GM11168 (cell line): ENCODE results near the gene UEVLD.
"Not testable (repeated sequence)": the region's sequence is repeated elsewhere in the genome, so short reads cannot be mapped to it uniquely, and the experiment has no call there.

Source experiments
- in situ Hi-C: fragments of 300-500 bp; cut with MboI; formaldehyde crosslinking; loops from one replicate; pipeline ENCODE4 v1.12.0; 2022; ENCODE audit warnings: low sequenced_read_pairs; ENCODE audit not compliant: unreplicated experiment

UEVLD gene

GRCh38 chr11:18594088-18594487 lies 5.6 kb upstream of the UEVLD start:
- in situ Hi-C loops, result not testable (repeated sequence)

DNA sequence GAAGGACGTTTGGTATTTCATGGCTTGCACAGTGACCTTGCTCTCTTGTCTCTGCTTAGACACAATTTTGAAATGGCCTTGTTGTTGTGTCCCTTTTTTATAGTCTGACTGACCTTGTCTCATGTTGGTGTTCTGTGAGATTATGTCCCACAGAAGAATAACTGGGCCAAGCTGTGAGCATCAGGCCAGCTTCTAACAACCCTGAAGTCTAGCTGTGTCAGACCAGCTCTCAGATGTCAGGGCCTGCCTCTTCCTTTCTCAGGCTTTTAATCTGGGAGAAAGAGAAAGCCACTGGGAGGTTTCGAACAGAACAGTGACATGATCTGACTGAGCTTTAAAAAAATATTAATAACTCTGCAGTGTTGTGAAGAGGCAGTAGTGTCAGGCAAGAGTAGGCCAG lies 2.0 kb upstream of the UEVLD start:
- in situ Hi-C loops, result no loop called here

GRCh38 chr11:18581825-18582224 lies 6.7 kb downstream of the UEVLD start:
- in situ Hi-C loops, result no loop called here

DNA sequence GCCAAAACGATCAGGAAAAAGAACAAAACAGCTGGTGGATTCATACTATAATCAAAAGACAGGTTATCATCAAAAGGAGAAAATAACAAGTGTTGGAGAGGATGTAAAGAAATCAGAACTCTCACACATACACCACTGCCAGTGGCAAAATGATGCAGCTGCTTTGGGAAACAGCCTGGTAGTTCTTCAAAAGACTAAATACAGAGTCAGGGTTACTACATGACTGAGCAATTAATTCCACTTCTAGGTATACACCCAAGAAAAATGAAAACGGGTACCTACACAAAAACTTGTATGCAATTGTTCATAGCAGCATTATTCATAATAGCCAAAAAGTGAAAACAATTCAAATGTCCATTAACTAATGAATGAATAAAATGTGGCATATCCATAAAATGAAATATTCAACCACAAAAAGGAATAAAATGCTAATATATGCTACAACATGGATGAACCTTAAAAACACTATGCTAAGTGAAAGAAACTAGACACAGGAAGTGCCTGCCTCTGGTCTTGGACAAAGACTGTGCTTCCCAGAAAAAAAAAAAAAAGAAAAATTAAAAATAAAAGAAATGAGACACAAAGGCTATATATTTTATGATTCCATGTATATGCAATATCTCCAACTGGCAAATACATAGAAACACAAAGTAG lies 8.3 kb downstream of the UEVLD start:
- in situ Hi-C loops, result no loop called here

DNA sequence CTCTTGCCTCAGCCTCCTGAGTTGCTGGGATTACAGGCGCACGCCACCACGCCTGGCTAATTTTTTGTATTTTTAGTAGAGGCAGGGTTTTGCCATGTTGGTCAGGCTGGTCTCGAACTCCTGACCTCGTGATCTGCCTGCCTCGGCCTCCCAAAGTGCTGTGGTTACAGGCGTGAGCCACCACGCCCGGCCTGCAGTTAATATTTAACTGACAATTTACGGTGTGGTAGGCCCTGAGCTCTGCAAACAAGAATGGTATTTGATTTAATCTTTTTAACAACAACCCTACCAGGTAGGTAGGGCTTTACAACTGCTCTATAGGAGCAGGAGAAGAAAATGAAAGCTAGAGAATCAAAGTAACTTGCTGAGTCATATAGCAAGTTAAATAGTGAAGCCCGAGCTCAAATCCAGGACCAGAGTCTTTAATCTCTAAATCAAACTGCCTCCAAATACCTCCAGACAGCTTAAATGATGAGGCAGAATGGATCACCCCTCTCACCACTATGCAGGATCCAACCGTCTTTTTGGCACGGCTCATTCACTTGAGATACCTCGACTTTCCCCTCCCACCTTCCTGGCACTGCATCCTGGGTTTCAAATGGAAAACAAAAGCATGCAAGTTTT lies 9.4 kb downstream of the UEVLD start:
- in situ Hi-C loops, result no loop called here

DNA sequence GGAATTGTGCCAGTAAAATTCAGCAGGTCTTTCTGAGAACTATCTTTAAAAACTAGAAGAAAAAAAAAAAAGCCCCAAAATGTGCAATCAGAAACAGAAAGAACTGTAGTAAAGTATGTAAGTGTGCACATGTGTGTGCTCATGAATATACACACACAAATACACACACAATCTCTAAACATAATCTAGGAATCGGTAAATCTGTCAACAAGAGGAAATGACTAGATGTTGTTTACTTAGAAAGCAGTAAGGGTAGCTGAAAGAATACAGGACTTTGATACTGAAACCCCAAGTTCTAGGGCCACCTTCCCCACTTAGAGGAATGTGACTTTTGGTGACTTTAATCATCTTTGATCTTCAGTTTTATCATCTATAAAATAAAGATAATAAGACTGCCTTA lies 13.2 kb downstream of the UEVLD start:
- in situ Hi-C loops, result no loop called here

DNA sequence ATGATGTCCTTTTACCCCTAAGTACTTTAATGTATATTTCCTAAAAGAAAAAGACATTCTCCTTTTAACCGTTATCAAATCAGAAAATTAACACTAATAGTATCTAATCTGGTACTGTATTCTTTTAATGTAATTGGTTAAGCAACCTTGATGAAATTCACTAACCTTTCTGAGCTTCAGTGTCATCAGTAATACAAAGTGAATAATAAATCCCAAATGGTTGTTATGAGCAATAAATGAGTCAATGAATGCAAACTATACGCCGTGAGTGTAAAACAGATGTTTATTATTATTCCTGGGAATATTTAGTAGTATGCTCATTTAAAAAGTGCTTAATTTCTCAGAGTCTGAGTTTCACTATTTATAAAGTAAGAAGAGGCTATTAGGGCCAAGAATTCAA lies 21.5 kb downstream of the UEVLD start:
- in situ Hi-C loops, result no loop called here

DNA sequence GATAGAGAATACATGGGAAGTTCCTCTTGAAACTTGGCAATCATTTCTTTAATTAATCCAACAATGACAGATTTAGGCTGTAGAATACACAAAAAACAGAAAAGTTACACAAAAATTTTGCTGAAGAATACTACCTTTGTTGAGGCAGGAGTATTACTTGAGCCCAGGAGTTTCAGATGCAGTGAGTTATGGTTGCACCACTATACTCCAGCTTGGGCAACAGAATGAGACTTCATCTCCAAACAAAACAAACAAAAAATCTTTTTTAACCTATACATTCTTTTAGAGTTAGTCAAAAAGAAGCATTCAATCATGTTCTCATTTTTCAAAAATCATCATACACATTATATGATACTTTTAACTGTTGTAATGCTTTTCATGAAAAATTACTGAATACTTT lies 22.1 kb downstream of the UEVLD start:
- in situ Hi-C loops, result no loop called here

GRCh38 chr11:18564149-18564548 lies 24.4 kb downstream of the UEVLD start:
- in situ Hi-C loops, result no loop called here

GRCh38 chr11:18563090-18563730 lies 25.3 kb downstream of the UEVLD start:
- in situ Hi-C loops, result no loop called here

DNA sequence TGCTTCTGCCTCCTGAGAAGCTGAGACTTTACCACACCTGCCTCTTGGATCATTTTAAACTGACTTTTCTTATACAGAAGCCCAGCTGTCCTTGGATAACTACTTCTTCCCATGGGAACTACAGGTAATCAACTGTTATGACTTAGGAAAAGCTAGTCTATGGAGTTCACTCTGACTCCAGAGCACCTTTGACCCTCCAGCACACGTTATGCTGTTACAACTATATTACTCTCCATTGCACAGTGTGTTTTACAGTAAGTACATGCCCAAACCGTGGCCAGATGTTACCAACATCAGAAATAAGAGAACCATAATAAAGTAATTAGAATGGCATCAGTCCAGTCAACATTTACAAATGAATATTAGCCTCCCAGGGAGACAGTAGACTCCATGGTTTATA lies 40.5 kb downstream of the UEVLD start:
- in situ Hi-C loops, result loop anchor here (25.0 kb wide), 1 partner anchor 214 kb away; no protein-coding TSS in a partner anchor

- in situ Hi-C loops, result loop anchor here (25.0 kb wide), 1 partner anchor 222 kb away; no protein-coding TSS in a partner anchor
Observed at GRCh38 chr11:18540207-18541009, 48.1 kb downstream of the UEVLD start.

GRCh38 chr11:18536209-18536608 lies 52.3 kb downstream of the UEVLD start:
- in situ Hi-C loops, result loop anchor here (10.0 to 25.0 kb wide), 2 partner anchors 99 to 226 kb away; partner anchors contain the start of gene SPTY2D1

DNA sequence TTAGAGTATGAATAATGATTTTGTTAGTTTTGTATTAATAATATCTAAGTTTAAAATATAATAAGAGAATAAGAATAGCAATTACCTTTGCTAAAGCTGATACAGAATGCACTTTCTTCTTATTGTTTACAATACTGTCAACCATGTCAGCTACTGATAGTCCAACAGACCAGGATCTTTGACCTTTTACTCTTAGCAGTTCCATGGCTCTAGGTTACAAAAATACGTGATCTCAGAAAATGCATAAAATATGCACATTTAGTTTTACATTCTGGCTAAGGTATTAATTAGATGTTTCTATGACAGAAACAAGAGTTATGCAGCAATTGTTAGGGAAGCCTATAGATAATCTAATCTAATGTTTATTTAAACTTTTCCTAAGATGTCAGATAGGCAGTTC lies 54.3 kb downstream of the UEVLD start:
- in situ Hi-C loops, result loop anchor here (10.0 to 25.0 kb wide), 2 partner anchors 101 to 228 kb away; partner anchors contain the start of gene SPTY2D1

DNA sequence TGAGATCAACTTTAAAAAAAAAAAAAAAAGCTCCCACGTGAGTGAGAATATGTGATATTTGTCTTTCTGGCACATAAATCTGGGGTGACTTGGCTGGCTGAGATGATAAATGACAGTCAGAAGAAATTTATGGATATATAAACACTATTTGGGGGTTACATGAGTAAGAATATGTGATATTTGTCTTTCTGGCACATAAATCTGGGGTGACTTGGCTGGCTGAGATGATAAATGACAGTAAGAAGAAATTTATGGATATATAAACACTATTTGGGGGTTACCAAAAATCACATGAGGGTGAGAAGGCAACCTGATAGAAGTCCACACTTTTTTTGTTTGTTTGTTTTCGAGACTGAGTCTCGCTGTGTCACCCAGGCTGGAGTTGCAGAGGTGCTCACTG lies 55.2 kb downstream of the UEVLD start:
- in situ Hi-C loops, result loop anchor here (10.0 to 25.0 kb wide), 2 partner anchors 101 to 229 kb away; partner anchors contain the start of gene SPTY2D1

DNA sequence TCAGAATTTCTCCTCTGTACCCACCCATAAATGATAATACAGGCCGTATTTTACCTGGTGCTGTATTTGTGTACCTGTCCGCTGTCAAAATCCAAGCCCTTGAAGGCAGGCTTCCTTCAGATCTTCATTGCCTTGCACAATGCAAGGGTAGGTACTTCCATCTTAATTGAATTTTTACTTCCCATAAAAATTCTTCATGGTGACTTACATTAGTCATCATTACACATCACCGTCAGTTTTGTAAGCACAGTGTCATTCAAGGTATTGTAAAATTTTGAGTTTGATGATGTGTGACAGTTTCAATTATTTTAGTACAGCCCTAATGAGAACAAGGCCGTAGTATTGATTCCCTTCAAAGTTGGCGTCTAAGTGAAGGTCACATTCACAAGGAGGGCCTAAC lies 61.0 kb downstream of the UEVLD start:
- in situ Hi-C loops, result loop anchor here (25.0 kb wide), 1 partner anchor 235 kb away; no protein-coding TSS in a partner anchor

DNA sequence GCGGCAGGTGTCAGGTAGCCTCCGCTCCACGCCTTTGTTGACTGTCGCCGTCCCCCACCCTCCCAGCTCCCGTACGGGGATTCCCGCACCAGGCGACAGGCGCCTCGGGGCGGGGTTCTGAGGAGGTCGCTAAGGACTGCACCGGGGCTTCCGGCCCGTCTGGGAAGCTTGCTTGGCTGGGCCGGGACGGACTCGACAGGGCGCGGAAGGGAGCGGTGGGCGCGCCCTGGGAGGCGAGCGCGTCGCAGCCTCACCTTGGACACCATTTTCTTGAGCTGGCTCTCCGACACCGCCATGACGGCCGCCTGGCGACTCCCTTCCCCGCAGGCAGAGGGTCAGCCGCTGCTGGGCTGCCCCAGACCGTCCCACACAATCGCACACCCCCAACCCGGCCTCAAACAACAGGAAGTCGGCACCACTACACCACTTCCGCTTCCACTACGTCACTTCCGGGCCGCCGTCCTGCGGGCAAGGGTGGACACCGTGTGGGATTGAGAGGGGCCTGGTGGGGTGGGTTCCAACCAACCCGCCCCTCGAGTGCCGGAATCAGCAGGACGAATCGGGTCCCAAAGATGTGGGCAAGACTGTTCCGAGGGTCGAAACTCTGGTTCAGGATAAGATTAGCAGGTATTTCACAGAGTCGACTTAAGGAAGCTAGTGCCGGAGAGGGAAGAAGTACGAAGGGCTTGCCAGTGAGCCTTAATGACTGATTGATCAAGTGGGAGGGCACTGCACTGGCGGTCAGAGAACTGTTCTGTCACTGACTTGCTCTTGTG lies 61.8 kb downstream of the UEVLD start, which contains the start of gene TSG101:
Gene TSG101 (minus strand): TSS at position 422 of the 776 bp plus-strand sequence. CDS start 126 bp downstream, at position 296.
- in situ Hi-C loops, result loop anchor here (25.0 kb wide), 1 partner anchor 236 kb away; no protein-coding TSS in a partner anchor

GRCh38 chr11:18526130-18526520 lies 62.4 kb downstream of the UEVLD start:
- in situ Hi-C loops, result loop anchor here (25.0 kb wide), 1 partner anchor 236 kb away; no protein-coding TSS in a partner anchor

DNA sequence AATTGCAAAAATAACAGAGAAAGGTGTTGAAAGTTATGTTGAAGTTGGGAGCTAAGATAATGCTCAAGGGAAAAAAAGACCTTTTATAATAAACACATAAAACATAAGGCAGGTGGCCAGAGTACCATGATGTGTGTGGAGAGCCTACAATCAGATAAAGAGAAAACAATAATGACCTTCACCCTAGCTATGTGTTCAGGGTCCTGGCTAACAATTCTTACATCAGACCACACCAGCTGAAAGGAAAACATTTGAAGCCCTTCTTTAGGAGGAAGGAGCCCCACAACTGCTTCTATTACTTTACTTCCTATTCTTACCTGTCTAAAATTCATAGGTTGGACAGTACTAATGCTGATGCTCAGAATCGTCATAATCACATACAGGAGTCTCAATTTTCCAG lies 64.3 kb downstream of the UEVLD start:
- in situ Hi-C loops, result no loop called here
